Ovary (tissue), 9 donors: ENCODE measurements around the gene DEUP1. TPM values are rescaled to one million over a fixed set of nuclear protein-coding genes. Genes with fewer than 3 reads are reported as not detected.

Experiments used
- DNase-seq, 5 donors: peaks; one replicate each; pipeline ENCODE4 v3.0.0-alpha.2; 2019 to 2020
- H3K27ac ChIP-seq, 2 donors: fragments of 200-600 bp; one replicate each; pipeline versions ENCODE4 v1.5.1 to v1.8.0; 2019 to 2022
- H3K27me3 ChIP-seq: fragments of 200-600 bp; one replicate; pipeline ENCODE4 v1.8.0; 2022
- H3K36me3 ChIP-seq: fragments of 200-600 bp; sonication (generic); one replicate; pipeline ENCODE4 v1.5.1; 2019
- H3K4me1 ChIP-seq: one replicate; pipeline ENCODE4 v1.8.1; 2013; ENCODE audit warnings: mild to moderate bottlenecking, moderate library complexity; ENCODE audit not compliant: insufficient read depth
- H3K4me3 ChIP-seq: fragments of 200-600 bp; sonication (generic); one replicate; pipeline ENCODE4 v1.5.1; 2017
- H3K9me3 ChIP-seq, 2 donors: fragments of 200-600 bp in 1 of 2; sonication (generic) in 1 of 2; one replicate each; pipeline versions ENCODE4 v1.5.1 to v1.8.1; 2013 to 2019; ENCODE audit warnings: mild to moderate bottlenecking in 1 of 2, moderate library complexity in 1 of 2
- EP300 ChIP-seq: sonication (generic); formaldehyde crosslinking; IDR thresholded peaks from one replicate; pipeline ENCODE4 v1.6.1; 2017; ENCODE audit warnings: antibody characterized with exemption
- POLR2A ChIP-seq: fragments of 450-650 bp; IDR thresholded peaks from one replicate; pipeline ENCODE4 v1.6.1; 2017; ENCODE audit warnings: antibody characterized with exemption, mild to moderate bottlenecking, moderate library complexity
- WGBS, 3 donors: extraction: QIAGEN DNeasy Blood & Tissue Kit in 1 of 3; methylation state at CpG; one replicate each; pipeline versions ENCODE4 v1.1.5 to v1.1.7; 2013 to 2017; 5-methylcytosine and 5-hydroxymethylcytosine counted together
- intact Hi-C, 4 donors: fragments of 100-400 bp; cut with DNase I; formaldehyde crosslinking; loops; one replicate each; pipeline versions ENCODE4 v1.11.0 to v1.15.1; 2022 to 2023
- polyA plus RNA-seq, 2 donors: library from polyadenylated mRNA; stranded (reverse); fragments of 200-250 nt in 1 of 2; fragments of 350-450 nt in 1 of 2; fragmentation: Illumina TruSeq in 1 of 2; extraction: RNeasy Lipid Tissue Mini Kit (QIAGEN cat#74804) in 1 of 2; gene quantifications; one replicate each; pipeline ENCODE4 v1.2.3, GENCODE V29; 2013 to 2014
- total RNA-seq, 7 donors: library from RNA; depleted of rRNA in 2 of 7; stranded (reverse); fragments of >200 nt in 2 of 7; fragmentation: NEBNext Ultra II Directional in 3 of 7; extraction: Animal tissue kit (Norgen Biotek cat#: 25700) in 3 of 7; gene quantifications; one replicate each; pipeline versions ENCODE4 v1.1.0 to v1.2.4, GENCODE V29; 2016 to 2023
- TF ChIP-seq, protein P1 (sequence below), 3 donors: fragments of 450-650 bp in 2 of 3; fragments of 200-600 bp in 1 of 3; IDR thresholded peaks; one replicate each; pipeline versions ENCODE4 v1.5.1 to v1.8.0; 2016 to 2022; ENCODE audit warnings: antibody characterized with exemption in 3 of 3, mild to moderate bottlenecking in 1 of 3
- donor health status: DM: no; HTN: no; CAD: no; lungs with moderate emphysema.
- donor health status: DM: no; HTN: no; CAD: no.
- donor health status: Bipolar disorder and iron deficiency.
- donor health status: DM: yes; HTN: yes; CAD: no.
- donor health status: DM: no; HTN: no; CAD: no.
- donor health status: DM: yes; HTN: yes; CAD: no.

DEUP1 gene
- total and polyA plus RNA-seq, 9 donors = 0.05 to 2.0 (median 0.40) TPM; not detected in 1

DNA sequence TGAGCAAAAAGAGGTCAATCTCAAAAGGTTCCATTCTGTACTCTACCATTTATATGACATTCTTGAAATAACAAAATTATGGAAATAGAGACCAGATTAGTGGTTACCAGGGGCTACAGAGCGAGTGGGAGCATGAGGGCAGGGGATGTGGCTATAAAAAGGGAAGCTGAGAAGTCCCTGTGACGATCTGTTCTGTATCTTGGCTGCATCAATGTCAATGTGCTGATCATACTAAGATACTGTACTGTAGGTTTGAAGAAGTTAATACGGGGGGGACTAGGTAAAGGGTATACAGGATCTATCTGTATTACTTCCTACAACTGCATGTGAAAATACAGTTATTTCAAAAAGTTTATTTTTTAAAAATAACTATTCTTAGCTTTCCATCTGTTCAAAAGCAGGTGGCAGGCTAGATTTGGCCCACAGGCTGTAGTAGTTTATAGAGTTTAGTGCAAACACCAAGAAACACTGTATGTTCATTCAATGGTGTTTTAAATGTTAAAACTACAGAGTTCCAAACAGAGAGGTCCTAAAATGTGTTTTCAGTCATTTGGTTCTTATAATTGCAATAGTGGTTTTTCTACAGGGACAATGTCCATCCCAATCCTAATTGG lies 134.5 kb downstream of the DEUP1 start:
- Histone ChIP-seq H3K4me3 (no peak overlapping the region), H3K36me3 (no peaks in the 10 kb centered on the region), H3K9me3 (no peaks in the 10 kb centered on the region), H3K4me1 (no peaks in the 10 kb centered on the region), H3K27me3 (no peaks in the 10 kb centered on the region), H3K27ac (no peak overlapping the region)
- intact Hi-C loops = no loop called here
- TF ChIP-seq POLR2A (no peak), EP300 (no peak)
- TF ChIP-seq, protein P1, sequence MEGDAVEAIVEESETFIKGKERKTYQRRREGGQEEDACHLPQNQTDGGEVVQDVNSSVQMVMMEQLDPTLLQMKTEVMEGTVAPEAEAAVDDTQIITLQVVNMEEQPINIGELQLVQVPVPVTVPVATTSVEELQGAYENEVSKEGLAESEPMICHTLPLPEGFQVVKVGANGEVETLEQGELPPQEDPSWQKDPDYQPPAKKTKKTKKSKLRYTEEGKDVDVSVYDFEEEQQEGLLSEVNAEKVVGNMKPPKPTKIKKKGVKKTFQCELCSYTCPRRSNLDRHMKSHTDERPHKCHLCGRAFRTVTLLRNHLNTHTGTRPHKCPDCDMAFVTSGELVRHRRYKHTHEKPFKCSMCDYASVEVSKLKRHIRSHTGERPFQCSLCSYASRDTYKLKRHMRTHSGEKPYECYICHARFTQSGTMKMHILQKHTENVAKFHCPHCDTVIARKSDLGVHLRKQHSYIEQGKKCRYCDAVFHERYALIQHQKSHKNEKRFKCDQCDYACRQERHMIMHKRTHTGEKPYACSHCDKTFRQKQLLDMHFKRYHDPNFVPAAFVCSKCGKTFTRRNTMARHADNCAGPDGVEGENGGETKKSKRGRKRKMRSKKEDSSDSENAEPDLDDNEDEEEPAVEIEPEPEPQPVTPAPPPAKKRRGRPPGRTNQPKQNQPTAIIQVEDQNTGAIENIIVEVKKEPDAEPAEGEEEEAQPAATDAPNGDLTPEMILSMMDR (IDR thresholded peaks at IDR 0.05) = no peak
- 54 to 66% (median 59%) methylated on average over 3 of the region's 3 CpGs for whole genome bisulfite sequencing, 3 donors
- DNase-seq = no peak

DNA sequence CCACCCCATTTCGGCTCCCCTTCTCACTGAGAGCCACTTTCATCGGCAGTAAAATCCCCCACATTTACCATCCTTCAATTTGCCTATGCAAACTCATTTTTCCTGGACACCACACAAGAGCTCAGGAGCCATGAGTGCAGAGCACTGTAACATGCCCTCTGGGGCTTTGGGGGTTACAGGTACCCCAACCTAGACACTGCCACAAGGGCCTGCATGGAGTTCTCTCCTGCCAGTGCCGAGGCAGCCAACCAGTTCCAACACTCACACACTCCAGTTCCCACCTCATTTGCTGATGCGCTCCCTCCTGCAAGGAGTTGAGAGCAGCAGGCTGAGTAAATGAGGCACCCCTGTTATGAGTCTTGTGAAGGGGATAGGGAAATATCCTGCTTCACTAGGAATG lies 136.5 kb downstream of the DEUP1 start:
- no peaks in the 10 kb centered on the region for H3K27me3 ChIP-seq
- H3K4me1 ChIP-seq = no peaks in the 10 kb centered on the region
- TF ChIP-seq POLR2A = no peak
- TF ChIP-seq EP300 = no peak
- TF ChIP-seq, protein P1 (IDR thresholded peaks at IDR 0.05) = no peak
- H3K4me3 ChIP-seq = no peak overlapping the region
- H3K27ac ChIP-seq = no peak overlapping the region
- no peak for DNase-seq
- no peaks in the 10 kb centered on the region for H3K9me3 ChIP-seq
- H3K36me3 ChIP-seq = no peaks in the 10 kb centered on the region
- intact Hi-C loops = no loop called here
- WGBS, 3 donors = 90 to 98% (median 94%) methylated on average over 4 of the region's 4 CpGs

DNA sequence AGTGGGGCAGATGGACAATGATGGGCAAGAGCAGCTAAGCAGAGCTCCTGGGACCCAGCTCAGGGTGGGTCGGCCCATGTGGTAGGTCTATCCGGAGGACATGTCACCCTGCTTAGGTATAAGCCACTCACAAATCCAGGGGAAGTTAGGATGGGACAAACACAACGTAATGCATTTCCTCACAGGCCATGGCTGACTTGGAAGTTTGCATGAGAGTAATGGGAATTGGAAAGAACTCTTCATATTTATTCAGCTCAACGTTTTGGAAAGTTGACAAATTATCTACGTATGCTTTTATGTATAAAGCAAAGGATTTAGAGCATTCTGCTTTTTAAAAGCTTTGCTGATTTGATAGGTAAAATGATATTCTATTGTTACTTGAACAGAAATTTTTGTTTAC lies 137.7 kb downstream of the DEUP1 start:
- Histone ChIP-seq H3K4me1 (no peaks in the 10 kb centered on the region), H3K27me3 (no peaks in the 10 kb centered on the region), H3K27ac (no peak overlapping the region), H3K36me3 (no peaks in the 10 kb centered on the region), H3K4me3 (no peak overlapping the region), H3K9me3 (no peaks in the 10 kb centered on the region)
- intact Hi-C loops = no loop called here
- 50 to 67% (median 65%) methylated on average over 5 of the region's 5 CpGs for WGBS, 3 donors
- TF ChIP-seq POLR2A (no peak), EP300 (no peak)
- TF ChIP-seq, protein P1 (IDR thresholded peaks at IDR 0.05) = no peak
- no peak for DNase-seq

DNA sequence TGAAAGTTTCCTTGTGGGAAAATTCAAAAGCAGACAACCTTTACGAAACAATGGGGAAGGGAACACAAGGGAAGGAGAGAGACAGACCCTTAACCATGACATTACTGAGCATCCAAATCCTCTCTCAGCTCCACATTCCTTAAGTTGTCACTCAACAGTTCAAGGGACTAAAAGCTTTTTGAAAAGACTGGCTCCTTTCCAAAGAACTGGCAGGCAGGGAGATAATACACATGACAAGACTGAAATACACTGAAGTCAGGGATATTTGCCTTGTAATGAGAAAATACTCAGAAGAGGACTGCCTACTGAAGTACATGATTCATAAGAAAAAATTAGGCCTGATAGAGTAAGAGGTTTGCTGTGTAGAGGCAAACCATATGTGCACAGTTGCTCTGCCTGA lies 143.6 kb downstream of the DEUP1 start:
- WGBS, 3 donors = 97 to 100% (median 98%) methylated on average over 1 of the region's 1 CpG
- Histone ChIP-seq H3K4me1 (no peaks in the 10 kb centered on the region), H3K4me3 (no peak overlapping the region), H3K27me3 (no peaks in the 10 kb centered on the region), H3K36me3 (no peaks in the 10 kb centered on the region), H3K9me3 (no peaks in the 10 kb centered on the region), H3K27ac (no peak overlapping the region)
- TF ChIP-seq POLR2A (no peak), EP300 (no peak)
- TF ChIP-seq, protein P1 (IDR thresholded peaks at IDR 0.05) = no peak
- DNase-seq = no peak
- intact Hi-C loops = no loop called here
